Cardiac fibroblast (primary cell): Measurements from ENCODE around the gene NDN.

Experiments used
- DNase-seq, 2 donors: peaks; one replicate each; pipeline versions ENCODE4 v3.0.0 to v3.0.0-alpha.2; 2010; ENCODE audit warnings: low read depth in 2 of 2
- H3K4me3 ChIP-seq, 2 donors: replicated peaks in 1 of 2; 1 replicate in 1 of 2; 2 replicates in 1 of 2; pipeline ENCODE4 v1.5.1; 2011; ENCODE audit warnings: low read depth in 2 of 2, low read length in 2 of 2, mild to moderate bottlenecking in 2 of 2, moderate library complexity in 1 of 2
- CTCF ChIP-seq: IDR thresholded peaks from one replicate; pipeline ENCODE4 v1.5.1; 2011; ENCODE audit warnings: low read depth, mild to moderate bottlenecking, low read length, inconsistent platforms

The NDN gene

DNA sequence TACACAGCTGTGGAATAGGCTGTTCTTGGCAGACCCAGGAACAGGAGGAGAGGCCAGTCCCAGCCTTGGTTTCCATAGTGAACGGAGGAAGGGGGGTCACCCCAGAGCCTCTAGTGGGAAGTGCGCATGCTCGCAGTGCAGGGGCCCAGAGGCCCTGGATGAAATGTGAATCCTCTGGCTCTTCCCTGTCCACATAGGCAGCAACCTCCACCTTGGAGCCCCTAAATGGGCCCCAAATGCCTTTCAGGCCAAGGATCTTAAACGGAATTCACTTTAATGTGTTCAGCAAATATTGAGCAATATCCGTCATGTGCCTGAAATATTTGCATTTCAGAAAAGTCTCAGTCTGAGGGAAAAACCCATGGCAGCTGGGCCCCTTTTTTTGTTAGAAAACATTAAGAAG lies 3.3 kb upstream of the NDN start:
- H3K4me3 ChIP-seq, result no peak overlapping the region
- DNase-seq, result peak; percentile 9 to 76
- TF ChIP-seq CTCF, result no peak

GRCh38 chr15:23690015-23690414 lies 2.9 kb upstream of the NDN start:
- no peak for TF ChIP-seq CTCF
- no peak for DNase-seq
- no peak overlapping the region for H3K4me3 ChIP-seq

DNA sequence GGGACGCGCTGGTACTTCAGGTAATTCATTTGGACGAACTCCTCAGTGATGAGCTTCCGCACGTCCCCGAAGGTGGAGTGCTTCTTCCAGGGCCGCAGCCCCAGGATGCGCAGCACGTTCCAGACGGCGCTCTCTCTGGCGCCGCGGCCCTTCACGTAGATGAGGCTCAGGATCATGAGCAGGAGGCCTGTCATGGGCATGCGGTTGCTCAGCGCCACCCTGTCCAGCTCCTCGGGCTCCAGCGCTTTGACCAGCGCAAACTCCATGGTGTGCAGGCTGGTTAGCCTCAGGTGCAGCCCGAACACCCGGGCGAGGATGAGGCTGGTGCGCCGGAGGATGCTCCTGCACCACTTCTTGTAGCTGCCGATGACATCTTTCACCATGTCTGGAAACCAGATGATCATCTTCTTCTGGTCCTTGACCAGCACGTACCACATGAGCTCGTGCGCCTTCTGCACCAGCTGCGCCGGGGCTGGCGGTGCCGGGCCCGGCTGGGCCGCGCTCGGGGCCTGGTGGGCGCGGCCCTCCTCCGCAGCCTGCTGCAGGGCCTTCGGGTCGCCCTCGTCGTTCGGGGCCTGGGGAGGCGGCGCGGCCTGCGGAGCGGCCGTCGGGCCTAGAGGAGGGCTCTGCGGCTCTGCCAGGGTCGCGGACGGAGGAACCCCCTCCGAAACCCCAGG lies 501 bp downstream of the NDN start:
- H3K4me3 ChIP-seq, result peak overlapping the region in 1 of 2 donors; percentile 48
- TF ChIP-seq CTCF, result no peak
- peak in 1 of 2 donors; percentile 3 for DNase-seq

DNA sequence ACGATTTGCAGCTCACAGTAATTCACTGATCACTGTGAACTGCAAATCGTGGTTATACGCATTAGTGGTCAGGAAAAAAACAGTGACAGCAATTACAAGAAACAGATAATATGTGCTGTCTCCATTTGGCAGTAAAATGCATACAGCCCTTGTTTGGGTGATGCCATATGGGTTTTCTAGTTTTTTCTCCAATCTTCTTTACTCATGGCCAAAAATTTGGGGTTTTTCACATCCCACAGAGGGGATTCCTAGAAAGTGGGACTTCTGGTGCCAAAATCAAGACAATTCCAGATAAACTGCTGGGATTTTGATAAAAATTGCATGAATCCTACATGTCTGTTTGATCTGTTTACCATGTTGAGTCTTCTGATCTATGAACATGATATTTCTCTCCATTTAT lies 15.6 kb downstream of the NDN start:
- no peak for DNase-seq

DNA sequence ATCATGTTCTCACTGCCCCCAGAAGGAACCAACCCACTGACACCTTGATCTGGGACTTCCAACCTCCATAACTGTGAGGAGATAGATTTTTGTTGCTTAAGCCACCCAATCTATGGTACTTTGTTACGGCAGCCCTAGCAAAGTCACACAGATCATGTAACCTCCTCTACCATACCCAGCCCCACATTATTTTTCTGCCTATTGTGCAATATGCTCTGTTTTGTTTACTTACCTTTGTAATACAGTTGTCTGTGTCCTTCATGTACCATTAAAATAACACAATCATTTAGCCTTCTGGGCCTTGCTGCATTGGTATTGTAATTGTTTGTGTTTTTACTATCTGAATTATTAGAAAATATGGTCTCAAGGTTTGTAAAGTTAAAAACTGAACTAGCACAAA lies 16.1 kb downstream of the NDN start:
- no peak overlapping the region for H3K4me3 ChIP-seq
- DNase-seq, result no peak
- no peak for TF ChIP-seq CTCF

More for the DNA sequence above, 15.6 kb downstream of the NDN start:
- no peak overlapping the region for H3K4me3 ChIP-seq
- no peak for TF ChIP-seq CTCF

- no peak for DNase-seq
- H3K4me3 ChIP-seq, result no peak overlapping the region
- no peak for TF ChIP-seq CTCF
Observed at GRCh38 chr15:23663232-23663631, 23.9 kb downstream of the NDN start.
